HG02970 (cell line): ENCODE results near the gene EFTUD2.

Source experiments
- ATAC-seq: cut with Tn5 transposase; IDR thresholded peaks from one replicate; pipeline ENCODE4 v1.9.1; 2021; ENCODE audit warnings: mild to moderate bottlenecking, moderate library complexity, moderate number of reproducible peaks; ENCODE audit not compliant: unreplicated experiment, low FRiP score

The EFTUD2 gene

DNA sequence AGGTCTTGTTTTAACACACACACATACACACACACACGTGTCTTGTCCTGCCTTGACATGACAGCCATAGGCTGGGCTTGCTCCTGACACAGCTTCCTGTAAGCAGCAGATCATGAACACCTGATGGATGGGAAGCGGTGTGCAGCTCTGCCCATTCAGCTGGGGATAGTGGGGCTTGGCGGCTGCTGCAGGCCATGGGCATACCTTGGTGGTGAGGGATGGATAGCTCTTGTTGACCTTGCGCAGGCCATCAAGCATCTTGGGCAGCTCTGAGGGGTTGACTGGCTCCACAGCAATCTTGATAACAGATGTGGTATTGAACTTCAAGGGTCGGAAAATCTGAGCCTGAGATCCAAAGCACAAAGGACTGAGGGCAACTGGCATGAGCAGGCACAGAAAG lies 39.5 kb downstream of the EFTUD2 start:
- ATAC-seq: no peak

DNA sequence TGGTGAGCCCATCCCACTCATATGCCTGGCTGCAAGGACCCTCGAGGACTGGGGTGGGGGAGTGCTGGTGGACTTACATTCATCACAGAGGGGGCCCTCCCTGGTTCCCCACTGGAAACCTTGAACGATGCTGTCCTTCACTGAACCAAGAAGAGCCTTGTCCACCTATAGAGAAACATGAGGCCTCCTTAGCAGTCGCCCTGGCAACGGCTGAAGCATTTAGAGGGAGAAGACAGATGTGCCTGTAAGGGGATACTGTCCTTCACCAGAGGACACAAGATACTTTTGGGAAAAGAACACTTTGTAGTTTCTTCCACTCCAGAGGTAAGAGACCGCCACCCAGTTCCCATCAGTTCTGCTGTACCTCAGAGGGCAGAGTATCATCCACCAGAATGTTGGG lies 45.1 kb downstream of the EFTUD2 start:
- ATAC-seq: no peak

DNA sequence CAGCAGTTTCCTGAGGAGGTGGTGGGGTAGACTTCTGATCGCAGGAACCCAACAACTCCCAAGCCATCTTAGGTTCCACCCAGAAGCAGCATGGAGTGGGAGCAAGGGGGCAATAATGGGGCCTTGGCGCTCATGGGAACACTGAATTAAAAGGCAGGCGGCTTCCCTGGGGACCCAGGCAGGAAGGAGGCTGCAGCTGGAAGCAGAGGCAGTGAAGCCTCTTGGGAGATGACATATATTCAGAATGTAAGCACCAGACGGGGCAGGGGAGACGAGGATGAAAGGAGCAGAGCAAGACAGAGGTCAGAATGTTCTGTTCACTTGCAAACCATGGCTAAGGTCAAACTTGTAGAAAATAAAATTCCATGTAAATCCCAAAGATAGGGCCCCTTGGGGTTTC lies 48.6 kb downstream of the EFTUD2 start:
- no peak for ATAC-seq

DNA sequence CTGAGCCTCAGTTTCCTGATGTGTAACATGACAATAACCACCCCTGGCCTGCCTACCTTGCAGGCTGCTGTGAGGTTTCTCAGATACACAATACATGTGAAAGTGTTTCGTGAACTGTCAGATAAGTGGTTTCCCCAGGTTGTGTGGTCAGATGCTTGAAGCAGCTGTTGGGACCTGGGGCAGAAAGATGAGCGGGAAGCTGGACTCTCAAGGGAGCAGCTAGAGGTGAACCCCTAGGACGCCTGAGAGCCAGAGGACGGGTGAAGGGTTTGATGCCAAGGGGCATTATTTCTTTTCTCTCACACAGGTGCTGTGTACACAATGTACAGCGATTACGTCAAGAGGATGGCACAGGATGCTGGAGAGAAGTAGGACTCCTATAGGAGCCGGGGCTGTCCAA lies 49.2 kb downstream of the EFTUD2 start:
- ATAC-seq: no peak

DNA sequence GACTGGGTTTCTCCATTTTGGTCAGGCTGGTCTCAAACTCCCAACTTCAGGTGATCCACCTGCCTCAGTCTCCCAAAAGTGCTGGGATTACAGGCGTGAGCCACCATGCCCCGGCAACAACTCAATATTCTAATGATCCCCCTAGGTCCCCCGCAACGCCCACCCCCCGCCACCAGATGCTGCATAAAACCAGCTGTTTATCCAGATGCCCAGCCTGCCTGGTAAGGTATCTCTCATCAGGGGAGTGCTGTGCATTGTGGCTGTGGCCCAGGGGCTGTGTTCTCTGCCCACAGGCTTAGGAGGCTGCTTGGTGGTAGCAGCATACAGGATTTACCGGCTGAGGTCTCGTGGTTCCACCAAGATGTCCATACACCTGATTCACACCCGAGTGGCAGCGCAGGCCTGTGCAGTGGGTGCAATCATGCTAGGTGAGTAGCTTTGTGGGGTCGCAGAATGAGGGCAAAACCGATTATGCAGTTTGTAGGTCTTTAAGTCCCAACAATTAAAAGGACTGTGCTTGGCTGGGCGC lies 50.2 kb downstream of the EFTUD2 start:
- ATAC-seq: no peak

DNA sequence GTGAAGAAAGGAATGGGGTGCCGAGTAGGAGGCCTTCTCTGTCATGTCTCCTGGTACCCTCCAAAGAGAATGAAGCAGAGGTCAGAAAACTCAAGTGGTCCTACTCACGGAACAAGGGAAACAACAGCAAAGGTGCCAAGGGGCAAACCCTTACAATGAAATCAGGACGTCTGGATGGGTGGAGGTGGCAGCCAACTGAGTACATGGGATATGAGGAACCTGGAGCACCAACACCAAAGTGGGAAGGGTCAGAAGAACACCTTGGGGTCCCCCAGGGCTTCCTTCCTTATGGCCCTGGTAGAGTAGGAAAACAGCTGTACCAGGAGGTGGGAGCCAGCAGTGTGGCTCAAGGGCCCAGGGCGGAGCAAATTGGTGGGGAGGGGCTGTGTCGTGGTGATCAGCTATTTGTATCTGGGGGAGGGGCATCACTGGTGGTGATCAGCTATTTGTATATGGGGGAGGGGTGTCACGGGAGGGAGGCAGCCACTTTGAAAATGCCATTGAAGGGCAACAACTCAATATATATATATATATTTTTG lies 50.9 kb downstream of the EFTUD2 start:
- no peak for ATAC-seq

DNA sequence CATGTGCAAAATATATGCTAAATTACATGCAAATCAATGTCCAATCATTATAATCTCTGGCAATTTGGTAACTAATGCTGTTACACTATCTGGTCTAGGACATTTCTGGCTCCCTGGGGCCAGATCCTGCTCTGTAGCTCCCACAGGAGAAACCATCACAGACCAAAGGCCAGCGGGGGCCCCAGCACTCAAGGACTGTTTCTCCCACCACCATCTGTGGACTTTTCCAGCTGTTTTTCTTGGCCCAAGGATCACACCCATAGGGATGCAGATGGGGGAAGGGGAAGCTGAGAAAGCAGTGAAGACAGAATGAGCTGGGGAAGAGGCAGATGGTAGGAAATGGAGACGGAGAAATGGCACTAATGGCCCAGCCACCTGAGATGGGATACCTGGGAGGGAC lies 51.7 kb downstream of the EFTUD2 start, which contains the start of gene HIGD1B:
HIGD1B (plus strand) TSS at position 298 of the 400 bp plus-strand sequence. CDS start 270 bp downstream, outside the sequence.
- no peak for ATAC-seq

DNA sequence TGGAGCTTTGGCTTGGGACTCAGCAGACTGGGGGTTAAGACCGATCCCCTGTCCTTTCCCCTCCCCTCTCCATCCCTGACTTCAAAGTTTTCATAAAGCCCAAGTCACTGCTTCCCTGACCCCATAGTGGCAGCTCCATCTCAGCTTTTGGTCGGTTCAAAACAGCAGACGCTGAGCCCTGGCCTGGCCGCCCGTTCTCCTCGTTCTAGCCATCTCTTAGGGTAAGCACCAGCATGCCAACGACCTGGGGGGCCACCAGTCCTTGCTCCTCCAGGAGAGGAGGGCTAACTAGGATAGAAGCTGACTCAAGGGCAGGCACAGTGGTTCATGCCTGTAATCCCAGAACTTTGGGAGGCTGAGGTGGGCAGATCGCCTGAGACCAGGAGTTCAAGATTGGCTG lies 53.0 kb downstream of the EFTUD2 start:
- ATAC-seq: no peak

DNA sequence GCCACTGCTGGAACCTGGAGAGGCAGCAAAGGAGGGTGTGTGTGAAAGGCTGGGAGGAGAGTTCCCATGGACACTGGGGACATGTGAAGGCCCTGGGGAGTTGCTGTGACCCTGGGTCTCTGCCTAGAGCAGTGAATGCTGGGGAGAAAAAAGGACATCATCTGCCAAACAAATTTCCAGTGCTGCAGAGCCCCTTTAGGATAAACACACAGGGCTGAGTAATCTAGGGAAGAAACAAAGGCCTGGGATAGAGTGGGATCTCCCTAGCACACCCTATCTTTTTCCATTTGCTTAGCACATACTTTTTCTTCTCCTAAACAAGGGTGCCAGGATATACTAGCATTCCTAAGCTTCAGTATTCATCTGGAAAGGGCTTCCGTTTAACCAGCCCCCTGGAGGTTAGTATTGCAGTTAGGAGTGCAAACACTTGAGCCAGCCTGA lies 54.8 kb downstream of the EFTUD2 start:
- no peak for ATAC-seq

DNA sequence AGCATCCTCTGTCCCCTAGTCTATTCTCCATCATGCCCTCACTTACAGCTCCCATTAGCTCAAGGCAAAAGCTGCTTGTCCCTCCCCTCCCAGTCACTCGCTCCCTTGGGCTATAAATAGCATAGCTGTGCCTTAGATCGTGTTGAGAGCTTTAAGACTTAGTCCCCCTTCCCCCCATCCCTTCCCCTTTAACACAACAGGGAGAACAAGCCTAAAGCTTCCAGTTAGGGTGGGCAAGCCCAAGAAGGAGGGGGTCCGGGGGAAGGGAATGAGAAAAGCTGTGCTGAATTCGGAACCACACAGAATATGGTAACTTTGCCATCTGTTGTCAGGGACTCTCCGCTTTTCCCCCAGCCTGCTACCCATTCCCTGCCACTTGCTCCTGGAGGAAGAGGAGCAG lies 56.5 kb downstream of the EFTUD2 start:
- no peak for ATAC-seq

DNA sequence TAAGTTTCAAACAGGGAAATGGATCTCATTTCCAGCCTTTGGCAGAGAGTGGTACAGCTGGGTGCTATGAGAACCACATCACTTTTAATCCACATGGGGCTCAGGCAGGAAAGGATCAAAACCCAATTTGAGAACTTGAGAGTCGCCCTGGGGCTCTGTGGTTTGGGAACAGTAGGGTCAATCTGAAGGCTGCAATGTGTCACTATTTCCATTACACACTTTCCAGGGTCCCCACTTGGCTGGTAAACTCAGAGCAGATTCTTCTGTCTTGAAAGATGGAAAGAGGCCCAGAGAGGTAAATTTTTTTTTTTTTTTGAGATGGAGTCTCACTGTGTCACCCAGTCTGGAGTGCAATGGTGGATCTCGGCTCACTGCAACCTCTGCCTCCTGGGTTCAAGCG lies 58.3 kb downstream of the EFTUD2 start:
- no peak for ATAC-seq

DNA sequence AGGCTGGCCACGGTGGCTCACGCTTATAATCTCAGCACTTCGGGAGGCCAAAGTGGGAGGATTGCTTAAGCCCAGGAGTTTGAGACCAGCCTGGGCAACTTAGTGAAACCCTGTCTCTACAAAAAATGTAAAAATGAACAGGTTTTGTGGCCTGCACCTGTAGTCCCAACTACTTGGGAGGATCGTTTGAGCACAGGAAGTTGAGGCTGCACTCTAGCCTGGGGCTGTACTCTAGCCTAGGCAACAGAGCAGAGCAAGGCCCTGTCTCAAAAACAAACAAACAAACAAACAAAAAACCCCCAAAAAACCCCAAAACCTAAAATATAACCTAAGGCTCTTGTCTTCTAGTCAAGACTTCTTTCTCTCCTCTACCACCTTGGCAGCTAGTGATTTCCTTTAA lies 59.0 kb downstream of the EFTUD2 start:
- no peak for ATAC-seq

DNA sequence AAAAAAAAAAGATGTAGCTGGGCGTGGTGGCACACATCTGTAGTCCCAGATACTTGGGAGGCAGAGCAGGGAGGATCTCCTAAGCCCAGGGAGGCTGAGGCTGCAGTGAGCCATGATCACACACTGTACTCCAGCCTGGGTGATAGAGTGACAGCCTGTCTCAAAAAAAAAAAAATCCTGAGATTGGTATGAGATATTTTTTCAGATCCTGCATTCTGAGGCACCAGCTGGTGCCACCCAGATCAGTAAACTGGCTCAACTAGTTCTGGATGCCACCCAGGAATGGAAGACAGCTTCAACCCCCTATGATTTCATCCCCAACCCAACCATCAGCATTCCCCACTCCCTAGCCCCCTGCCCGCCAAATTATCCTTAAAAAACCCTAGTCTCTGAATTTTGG lies 62.0 kb downstream of the EFTUD2 start:
- ATAC-seq: no peak

DNA sequence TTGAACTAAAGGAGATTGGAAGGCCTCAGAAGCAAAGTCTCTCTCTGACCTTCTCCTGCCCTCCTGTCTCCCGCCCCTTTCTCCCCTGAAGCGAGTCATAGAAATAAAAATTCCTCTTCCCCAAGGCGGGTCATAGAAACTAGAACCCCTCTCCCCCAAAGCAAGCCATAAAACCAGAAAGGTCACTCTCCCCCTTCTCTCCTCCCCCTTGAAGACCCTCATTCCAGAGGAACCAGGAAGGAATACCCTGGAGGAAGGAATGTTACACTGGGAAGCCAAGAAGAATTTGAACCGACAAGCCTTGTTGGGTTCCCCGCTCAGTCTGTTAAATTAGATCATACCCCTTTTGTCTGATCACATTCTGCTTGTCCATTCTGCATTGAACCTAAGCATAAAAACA lies 66.4 kb downstream of the EFTUD2 start:
- ATAC-seq: no peak

DNA sequence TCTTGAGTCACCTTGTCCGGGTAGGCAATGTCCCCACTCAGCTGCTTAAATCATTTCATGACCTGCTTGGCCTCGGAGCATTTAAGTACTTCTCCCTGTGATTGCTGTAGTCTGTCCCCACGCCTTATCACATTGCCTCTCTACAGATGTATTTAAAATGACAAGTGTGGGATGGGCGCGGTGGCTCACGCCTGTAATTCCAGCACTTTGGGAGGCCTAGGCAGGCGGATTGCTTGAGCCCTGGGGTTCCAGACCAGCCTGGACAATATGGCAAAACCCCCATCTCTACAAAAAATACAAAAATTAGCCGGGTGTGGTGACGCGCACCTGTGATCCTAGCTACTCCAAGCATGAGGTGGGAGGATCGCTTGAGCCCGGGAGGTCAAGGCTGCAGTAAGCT lies 67.9 kb downstream of the EFTUD2 start:
- ATAC-seq: no peak

DNA sequence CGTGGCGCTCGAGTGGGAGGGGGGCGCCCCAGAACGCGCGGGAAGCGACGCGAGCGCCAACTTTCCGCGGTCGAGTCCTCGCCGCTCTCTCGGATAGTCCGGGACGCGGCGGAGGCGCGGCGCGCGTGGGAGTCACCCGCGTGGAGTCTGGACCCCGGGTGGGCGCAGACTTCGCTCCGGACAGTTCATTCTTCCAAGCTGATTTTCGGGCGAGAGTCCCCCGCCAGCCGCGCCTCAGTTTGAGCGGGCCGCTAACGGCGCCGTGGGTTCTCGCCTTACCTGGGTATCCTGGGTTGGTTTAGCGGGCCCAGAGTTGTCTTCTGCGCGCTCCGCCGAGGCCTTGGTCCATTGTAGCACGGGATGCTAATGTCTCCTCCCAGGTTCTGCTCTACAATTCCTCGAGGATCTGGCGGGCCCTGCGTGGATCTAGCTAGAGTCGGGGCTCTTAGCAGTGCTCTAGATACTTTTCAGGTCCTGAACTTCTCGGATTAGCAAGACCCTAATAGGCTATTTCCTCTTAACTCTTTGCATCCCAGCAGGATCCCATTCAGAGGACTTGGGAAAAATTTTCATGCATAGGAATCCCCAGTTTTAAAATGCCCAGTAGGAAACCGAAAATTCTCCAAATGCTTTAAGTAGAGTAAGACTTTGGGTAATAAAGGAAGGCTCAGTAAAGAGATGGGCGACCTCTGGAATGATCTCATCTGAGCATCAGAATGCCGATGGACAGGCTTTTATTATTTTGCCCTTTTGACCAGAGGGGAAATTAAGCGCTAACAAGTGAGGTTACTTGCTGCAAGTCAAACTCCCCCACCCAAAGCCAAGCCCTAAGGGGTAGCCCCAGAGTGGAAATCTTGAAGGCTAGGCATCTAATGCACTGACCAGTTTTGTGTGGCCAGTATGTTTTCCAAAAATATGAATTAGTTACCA lies 68.6 kb downstream of the EFTUD2 start:
- ATAC-seq: no peak

DNA sequence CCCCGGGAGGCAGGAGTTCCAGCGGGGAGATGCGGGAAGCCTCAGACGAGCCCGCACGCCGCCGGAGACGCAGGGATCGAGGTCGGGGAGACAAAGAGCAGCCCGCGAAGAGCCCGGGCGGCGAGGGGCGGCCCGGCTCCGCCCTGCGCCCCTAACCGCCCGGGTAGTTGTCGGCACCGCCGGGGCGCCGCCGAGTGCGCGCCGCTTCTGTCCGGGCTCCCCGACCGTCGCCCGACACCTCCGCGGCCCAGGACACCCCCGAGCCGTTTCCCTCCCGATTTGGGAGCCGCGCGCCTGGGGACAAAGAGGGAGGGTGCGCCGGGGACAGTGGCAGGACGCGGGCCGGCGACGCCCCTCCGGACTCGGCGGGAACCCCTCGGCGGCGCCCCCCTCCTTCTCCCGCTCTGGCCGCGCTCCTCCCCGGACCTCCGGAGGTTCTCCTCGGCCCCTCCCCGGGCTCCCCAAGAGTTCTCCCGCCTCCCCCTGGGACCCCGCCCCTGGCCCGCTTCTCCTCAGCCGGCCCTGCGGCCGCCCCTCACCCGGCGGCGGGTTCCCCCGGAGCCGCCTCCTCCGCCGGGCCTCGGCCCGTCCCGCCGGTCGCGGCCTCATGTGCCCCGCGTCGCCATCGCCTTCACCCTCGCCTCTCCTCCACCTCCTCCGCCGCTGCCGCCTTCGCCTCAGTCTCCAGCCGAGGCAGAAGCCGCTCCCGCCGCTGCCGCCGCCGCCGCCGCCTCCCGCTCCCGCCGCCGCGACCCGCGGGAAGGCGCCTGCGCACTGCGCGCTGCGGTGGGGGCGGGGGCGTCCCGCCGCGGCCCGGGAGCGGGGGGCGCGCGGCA lies 69.5 kb downstream of the EFTUD2 start, which contains the start of gene GJC1:
GJC1 (minus strand) TSS at position 765 of the 836 bp plus-strand sequence. CDS start 24,470 bp downstream, outside the sequence.
- no peak for ATAC-seq

DNA sequence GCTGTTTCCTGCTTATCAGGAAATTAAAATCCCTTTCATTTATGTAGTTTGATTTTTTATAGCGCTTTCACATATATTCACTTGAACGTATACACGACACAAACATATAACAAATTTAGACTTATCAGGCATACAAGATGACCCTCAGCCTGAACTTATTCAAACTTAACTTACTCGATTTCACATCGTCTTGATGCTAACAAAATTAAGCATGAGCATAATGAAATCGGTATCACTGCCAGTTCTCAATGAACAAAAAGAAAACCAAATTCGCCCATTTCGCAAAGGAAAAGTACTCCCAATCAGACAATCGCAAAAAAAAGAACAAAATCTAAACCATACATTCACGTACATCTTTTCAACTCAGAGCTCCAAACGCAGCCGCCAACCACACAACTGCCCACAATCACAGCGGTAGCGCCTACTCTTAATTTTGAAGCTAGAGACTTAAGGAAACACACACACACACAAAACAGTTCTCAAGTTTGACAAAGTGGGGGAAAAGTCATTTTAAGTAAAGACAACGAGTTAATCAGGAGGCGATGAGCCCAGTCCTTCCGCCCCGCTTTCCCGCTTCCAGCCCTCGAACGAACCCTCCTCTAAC lies 70.2 kb downstream of the EFTUD2 start:
- no peak for ATAC-seq

DNA sequence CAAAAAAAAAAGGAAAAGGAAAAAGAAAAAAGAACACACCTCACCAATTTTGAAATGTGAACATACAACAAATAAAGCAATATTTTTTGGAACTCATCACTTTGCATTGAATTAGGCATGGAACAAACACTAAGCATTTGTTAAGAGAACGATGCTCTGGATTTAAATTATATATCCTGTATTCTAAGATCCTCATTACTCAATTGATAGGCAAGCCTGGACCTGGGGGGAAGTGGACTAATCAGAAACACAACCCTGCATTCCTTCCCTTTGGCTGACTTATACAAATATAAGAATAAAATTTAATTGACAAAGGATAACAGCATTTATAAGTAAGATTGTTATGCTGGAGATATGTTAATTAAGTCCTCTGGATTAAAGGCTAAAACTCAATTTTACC lies 71.4 kb downstream of the EFTUD2 start:
- no peak for ATAC-seq

DNA sequence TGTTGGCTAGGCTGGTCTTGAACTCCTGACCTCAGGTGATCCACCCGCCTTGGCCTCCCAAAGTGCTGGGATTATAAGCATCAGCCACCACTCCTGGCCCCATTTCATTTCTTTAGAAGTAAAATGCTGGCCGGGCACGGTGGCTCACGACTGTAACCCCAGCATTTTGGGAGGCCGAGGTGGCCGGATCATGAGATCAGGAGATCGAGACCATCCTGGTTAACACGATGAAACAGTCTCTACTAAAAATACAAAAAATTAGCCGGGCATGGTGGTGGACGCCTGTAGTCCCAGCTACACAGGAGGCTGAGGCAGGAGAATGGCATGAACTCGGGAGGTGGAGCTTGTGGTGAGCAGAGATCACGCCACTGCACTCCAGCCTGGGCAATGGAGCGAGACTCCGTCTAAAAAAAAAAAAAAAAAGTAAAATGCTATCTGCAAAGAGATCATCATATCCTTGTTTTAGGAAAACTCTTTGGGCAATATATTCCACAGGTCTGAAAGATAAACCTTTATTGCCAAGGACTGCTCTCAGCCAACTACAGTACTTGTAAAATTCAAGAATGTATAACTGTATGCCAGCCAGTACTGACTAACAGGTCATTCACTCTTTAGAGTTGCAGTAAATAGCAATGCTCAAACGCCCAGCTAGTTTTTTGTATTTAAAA lies 73.0 kb downstream of the EFTUD2 start:
- ATAC-seq: no peak
